IPS DF 19.7 (cell line): ENCODE data around the gene CDKN1A.
"Not testable (repeated sequence)": the region's sequence is repeated elsewhere in the genome, so short reads cannot be mapped to it uniquely, and the experiment has no call there.

Experiments used
- DNase-seq: peaks from one replicate; pipeline ENCODE4 v3.0.0-alpha.2; 2013; ENCODE audit warnings: low read depth, low spot score

CDKN1A gene

DNA sequence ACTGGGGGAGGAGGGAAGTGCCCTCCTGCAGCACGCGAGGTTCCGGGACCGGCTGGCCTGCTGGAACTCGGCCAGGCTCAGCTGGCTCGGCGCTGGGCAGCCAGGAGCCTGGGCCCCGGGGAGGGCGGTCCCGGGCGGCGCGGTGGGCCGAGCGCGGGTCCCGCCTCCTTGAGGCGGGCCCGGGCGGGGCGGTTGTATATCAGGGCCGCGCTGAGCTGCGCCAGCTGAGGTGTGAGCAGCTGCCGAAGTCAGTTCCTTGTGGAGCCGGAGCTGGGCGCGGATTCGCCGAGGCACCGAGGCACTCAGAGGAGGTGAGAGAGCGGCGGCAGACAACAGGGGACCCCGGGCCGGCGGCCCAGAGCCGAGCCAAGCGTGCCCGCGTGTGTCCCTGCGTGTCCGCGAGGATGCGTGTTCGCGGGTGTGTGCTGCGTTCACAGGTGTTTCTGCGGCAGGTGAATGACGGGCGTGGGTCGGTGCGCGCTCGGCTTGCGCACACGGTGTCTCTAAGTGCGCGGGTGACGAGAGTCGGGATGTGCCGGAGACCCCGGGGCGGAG lies at the start of gene CDKN1A:
Gene CDKN1A (plus strand): TSS at position 227 of the 555 bp plus-strand sequence. CDS start 5,388 bp downstream, outside the sequence.
- peak; percentile 68 for DNase-seq

DNA sequence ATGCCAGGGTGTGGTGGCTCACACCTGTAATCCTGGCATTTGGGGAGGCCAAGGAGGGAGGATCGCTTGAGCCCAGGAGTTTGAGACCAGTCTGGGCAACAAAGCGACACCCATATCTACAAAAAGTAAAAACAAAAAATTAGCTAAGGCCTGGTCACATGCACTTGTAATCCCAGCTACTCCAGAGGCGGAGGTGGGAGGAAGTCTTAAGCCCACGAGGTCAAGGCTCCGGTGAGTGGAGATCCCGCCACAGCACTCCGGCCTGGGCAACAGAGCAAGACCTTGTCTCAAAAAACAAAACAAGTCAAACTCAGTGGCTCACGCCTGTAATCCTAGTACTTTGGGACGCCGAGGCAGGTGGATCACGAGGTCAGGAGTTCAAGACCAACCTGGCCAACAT lies 48.7 kb upstream of the CDKN1A start:
- DNase-seq: no peak

DNA sequence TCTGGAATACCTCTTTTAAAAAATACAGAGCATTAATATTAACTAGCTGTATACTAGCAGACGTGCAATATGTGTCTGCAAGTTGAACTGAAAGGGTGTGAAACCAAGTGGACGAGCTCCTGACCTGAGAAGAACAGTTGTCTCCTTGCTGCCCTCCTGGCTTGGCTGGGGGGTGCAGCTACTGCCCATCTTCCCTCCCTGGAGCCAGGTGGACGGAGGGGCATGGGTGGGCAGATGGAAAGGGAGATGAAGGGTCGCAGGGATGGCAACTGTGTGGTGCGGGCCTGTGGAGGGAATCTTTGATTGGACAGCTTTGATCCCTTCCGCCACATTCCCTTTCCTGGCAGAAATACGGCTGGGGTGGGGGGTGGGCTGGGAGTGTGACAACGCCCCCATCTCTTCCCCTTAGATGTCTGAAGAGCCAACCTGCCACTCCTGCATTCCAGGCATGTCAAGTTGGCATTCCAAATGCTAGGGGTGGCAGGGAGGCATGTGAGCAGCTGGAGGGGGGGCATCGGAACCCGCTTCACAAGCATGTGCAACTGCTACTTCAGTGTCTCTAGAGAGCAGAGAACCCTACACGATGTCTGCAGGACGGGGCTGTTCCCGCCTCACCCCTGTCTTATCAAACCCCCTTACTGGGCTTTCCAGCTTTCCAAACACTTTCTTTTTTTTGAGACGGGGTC lies 47.0 kb upstream of the CDKN1A start:
- DNase-seq: no peak

DNA sequence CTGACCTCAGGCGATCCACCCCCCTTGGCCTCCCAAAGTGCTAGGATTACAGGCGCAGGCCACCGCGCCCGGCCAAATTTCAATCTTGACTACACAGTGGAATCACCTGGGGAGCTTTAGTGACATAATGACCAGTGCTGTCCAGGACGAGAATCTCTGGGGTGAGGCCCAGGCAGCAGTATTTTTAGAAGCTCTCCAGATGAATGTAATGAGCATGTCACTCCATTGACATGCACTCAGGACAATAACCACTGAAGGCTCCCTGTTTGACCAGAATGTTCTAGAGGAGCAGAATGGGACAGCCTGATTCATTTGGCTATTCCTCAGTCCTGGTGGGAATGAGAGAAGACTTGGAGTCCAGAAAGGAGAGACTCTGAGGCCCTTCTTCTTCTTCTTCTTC lies 45.1 kb upstream of the CDKN1A start:
- DNase-seq: no peak

DNA sequence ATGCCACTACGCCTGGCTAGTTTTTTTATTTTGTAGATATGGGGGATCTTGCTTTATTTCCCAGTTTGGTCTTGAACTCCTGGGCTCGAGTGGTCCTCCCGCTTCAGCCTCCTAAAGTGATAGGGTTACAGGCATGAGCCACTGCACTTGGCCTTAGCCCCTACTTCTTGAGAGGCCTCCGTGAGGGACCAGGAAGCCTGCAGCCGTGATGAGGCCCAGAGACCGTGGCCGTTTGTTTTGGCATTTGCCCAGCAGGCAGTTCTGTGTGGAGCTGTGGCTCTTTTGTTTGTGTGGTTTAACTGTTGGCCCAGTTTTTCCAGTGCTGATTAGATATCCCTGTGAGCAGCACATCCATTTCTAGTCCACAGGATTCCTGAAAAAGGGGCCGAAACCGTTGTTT lies 44.6 kb upstream of the CDKN1A start:
- no peak for DNase-seq

DNA sequence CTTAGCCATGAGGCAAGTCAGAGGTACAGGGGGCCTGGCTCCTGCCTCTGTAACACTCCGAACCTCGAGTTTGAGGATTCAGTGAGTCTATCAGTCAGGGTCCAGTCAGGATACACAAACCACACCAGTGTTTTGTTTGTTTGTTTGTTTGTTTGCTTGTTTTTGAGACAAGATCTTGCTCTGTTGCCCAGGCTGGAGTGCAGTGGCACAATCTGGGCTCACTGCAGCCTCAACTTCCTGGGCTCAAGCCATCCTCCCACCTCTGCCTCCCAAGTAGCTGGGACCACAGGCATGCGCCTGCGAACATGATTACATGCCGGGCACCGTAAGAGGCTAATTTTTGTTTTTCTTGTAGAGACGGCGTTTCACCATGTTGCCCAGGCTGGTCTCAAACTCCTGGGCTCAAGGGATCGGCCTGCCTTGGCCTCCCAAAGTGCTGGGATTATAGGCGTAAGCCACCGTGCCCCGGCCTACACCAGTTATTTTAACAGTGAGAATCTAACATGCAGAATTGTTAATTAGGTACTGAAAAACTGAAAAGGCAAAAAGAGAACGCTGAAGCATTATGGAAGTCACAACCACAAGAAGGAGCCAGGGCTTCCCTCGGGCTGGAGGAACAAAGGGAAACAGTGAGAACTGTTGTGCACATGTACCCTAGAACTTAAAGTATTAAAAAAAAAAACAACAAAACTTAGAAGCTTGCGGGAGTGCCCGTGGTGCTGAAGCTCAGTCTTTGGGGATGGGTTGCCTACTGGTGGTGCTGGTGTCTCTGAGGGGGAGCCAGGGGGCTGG lies 44.0 kb upstream of the CDKN1A start:
- DNase-seq: no peak

DNA sequence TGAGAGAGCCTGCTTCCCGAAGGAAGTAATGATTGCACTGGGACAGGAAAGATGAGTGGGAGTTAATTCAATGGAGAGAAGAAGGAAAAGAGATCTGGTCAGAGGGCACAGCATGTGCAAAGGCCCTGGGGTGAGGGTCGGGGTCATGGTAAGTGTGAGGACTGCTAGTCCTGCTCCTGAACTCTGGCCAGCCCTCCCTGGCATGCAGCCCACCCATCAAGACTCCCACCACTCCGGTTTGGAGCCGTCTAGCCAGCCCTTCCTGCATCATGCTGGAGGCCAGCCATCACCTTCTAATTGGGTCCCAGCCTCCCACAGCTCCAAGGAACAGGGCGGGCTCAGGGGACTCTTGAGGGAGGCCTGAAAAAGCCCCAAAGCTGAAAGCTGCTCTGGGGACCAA lies 42.2 kb upstream of the CDKN1A start:
- no peak for DNase-seq

DNA sequence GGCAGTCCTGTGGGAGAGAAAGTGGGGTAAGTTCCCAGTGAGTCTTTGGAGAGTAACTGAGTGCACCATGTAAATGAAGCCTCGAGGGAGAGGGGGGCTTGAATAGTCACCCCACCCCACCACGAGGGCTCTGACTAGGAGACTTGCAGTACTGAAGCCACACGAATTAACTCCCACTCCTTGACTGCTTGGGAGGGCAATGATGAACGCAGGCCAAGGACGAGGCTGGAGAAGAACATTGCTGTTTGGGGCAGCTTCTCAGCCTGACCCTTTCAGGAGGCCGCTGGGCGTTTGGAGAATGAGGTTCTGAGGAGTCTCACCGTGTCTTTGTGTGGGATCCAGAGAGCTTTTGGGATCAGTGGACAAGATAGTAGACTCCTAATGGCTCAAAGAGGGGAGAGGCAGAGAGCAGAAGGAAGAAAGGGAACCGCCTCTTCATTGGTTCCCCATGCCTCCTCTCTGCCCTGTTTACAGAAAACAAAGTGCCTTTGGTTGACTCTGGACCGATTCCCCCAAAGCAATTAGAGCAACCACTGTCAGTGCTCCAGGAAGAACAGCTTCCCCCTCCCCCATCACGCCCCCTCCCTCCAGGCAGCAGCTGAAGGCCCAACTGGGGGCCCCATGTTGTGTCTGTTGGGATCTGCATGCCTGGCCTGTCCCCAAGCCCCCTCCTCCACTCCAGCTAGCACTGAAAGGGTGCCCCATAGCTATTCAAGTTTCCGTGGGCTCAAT lies 41.7 kb upstream of the CDKN1A start:
- DNase-seq: no peak

DNA sequence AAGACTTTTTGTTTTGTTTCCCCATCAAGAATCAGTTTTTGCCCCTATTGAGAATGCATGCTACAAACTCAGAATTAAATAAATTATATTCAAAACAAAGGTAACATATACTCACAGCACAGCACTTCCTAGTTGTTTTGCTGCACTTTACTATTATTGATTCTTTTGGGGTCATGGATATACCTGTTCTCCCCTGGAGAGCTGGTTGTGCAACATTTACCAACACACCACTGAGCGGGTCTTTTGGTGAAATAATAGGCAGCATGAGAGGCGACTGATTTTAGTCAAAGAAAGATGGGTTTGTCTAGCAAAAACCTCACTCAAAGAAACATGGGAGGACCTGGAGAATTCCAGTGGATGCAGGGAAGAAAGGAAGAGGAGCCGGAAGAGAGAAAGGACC lies 39.9 kb upstream of the CDKN1A start:
- no peak for DNase-seq

DNA sequence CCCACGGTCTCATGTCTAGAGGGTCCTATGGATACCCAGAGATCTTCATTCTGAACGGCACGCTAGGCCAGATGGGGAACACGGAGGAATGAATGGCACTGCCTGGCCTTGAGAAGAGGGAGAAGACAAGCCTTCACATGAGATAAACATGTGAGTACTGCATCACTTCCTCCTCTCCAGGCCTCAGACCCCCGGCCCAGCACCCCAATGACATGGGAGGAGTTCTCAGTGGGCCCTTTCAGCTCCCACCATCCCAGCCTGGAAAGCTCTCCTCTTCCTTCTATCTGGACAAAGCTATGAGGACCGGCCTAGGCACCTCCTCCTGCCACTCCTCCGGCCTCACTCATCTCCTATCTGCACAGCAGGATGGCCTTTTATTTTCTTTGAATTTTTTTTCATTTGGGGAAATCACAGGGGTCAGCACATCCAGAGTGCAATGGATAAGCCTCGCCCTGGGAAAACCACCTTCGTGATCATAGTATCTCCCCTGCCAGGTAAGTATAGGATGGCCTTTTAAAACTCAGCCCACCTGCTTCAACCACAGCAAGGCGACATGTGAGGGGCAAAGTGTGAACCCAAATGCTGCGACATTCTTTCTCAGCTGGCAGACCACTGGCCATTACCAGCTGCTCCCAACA lies 39.2 kb upstream of the CDKN1A start:
- no peak for DNase-seq

DNA sequence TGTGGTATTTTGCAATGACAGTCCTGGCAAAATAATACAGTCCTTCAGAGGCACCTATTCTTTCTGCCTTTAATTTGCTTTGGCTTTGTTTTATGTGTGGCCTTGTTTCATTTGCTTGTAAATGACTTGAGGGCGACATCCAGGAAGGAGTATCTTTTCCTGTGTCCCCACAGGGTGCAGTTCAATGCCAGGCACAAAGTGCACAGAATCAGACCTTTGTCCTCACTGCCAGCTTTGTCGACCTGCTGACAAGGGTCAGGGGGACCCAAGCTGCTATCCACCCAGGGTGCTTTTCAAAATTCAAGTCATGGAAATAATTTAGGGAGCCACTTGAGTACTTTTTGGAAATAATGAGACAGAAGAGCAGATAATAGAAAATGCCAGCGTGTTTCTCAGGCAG lies 37.0 kb upstream of the CDKN1A start:
- DNase-seq: no peak

DNA sequence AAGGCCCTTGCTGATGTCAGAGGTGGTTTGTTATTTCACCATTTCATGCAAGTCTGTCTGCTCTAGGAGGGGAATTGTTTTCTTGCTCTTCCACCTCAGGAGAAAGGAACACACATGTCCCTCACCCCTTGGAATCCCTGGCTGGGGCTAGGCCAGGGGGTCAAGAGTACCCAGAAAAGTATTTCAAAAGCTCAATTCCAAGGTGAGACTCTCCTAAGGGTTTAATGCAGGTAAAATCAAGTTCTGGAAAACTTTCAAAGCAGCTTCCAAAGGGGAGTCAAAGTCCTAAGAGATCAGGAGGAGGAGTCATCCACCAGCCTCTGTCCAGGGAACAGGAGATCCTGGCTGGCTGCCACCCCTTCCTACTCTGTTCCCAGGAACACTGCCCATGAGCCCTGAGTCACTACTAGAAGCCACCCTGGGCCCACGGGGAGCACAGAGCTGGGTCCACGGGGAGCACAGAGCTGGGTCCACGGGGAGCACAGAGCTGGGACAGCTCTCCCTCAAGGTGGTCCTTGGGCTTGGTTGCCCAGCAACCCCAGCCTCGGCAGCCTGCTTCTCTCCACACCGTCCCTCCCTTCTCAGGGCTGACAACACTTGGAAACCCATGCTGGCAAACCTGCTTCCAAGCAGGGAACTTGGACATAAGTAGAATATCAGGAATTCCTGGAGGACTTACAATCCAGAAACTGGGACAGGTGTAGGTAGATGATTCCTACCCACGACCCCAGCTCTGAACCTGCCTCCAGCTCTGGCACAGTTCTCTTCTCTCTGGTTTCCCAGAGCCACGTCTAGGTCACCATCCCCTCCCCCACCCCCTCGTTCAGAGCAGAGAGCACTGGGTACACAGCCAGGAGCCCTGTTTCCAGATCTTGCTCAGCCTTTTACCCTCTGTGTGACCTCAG lies 35.3 kb upstream of the CDKN1A start:
- no peak for DNase-seq

DNA sequence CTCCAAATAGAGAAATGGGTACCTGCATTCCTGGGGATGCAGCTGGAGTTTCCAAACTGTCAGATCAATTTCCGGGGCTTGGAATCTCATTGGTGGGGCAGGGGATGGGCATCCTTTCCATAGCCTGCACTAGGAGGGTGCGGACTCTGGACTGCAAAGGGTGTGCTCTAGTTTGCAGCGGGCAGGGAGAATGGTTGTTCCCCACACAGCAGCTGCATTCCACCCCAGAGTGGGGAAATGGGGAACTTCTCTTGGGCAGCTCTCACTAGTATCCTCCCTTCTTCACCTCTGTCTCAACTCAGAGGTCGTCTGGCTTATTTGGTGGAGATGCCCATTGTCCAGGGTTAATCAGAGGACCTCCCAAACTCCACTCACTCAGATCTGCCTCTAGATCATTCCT lies 34.5 kb upstream of the CDKN1A start:
- DNase-seq: no peak

DNA sequence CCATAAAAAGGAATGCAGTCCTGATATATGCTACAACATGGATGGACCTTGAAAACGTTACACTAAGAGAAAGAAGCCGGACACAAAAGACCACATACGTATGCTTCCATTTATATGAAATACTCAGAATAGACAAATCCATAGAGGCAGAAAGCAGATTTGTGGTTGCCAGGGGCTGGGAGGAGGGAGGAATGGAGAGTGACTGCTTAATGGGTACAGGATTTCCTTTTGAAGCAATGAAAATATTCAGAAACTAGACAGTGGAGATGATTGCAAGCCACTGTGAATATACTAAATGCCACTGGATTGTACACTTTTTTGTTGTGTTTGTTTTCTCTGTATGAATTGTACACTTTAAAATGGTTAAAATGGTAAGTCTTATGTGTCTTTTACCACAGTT lies 29.4 kb upstream of the CDKN1A start:
- DNase-seq: no peak

DNA sequence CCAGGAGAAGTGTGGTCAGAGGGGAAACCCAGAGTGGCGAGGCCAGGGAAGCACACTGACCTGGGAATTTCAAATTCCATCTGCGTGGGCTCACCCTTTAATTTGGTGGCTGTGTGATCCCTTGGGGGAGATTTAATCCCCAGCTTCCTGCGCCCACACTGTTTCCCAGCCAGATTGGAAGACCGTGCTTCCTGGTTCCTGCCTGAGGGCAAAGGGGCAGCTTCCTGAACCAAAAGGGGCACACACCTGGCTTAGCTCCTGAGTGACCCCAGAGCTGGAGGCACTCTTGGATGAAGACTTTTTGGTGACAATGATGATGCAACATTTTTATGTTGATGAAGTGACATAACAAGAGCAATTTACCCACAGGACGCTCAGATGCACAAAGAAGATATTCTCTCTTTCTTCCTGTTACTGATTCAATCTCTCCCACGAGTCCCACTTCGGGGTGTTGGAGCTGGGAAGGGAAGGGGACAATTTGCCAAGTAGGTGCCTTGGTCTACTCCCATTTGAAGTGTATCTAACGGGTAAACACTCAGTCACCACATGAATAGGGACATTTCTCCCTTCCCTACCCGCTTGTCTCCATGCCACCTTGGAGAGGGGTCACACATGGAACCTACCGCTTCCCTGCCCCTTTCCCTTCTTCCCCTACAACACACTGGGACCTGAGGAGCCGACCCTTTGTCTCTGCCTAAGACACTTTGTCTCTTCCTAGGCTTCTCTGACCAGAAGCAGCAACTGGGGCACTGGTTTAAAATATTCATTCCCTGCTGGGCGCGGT lies 28.6 kb upstream of the CDKN1A start:
- no peak for DNase-seq

DNA sequence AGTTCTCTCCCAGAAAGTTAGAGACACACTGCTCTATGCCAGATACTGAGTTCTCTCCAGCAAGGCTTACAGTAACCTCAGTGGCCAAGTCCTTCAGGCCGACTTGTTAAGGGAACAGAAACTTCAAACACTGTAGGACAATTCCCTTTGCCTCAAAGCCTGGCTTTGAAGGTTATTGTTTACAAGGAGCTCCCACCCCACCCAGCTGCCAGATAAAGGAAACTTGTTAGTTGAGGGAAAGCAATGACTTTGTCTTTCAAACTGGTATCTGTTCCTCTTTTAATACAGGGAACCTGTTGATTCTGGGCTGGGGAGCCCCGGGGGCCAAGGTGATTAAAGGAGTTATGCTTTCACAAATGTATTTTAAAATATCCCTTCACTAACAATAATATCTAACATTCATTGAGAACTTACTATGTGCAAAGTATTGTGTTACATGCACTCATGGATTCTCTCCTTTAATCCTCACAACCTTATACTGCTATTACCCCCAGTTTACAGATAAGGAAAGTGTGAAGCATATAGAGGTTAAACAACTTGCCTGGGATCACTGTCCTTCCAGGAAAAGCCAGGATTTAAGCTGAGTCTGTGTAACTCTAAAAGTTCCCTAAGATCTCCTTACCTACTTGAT lies 27.6 kb upstream of the CDKN1A start:
- no peak for DNase-seq

DNA sequence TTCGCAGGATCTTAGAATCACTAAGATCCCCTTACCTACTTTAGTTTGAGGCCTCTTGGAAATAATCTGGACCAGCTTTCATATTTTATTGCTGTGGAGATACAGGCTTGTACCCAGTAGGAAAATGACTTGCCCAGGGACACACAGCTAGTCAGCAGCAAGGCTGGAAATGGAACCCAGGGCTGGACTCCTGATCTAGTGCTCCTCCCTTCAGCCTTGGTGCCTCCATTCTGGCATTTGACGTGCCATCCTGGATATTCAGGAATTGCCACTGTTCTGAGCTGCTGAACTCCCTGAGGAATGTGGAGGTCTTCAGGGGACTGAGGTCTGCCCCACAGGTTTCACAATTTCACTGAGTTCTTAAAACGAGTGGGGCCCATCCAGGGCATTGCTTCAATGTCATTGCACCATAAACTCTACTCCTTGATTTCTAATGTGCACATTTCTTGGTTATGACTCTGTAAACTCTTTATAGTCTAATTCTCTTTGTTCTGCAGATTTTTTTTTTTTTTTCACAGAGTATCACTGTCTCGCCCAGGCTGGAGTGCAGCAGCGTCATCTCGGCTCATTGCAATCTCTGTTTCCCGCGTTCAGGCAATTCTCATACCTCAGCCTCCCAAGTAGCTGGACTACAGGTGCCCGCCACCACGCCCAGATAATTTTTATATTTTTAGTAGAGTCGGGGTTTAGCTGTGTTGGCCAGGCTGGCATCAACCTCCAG lies 26.7 kb upstream of the CDKN1A start:
- no peak for DNase-seq

DNA sequence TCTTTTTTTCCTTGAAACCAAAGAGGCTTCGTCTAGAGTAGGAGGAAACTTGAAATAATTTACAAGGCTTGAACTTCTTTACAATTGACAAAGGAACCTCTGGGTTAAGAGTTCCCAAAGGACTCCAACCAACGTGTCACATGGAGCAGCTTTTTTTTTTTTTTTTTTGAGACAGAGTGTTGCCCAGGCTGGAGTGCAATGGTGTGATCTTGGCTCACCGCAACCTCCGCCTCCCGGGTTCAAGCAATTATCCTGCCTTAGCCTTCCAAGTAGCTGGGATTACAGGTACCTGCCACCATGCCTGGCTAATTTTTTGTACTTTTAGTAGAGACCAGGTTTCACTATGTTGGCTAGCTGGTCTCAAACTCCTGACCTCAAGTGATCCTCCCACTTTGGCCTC lies 24.0 kb upstream of the CDKN1A start:
- not testable (repeated sequence) for DNase-seq
